T-helper 22 cell (primary cell): Measurements from ENCODE around the gene PPM1E.

Source experiments
- DNase-seq: peaks from one replicate; pipeline ENCODE4 v3.0.0-alpha.2; 2020; ENCODE audit warnings: low read depth

PPM1E gene

GRCh38 chr17:58996968-58997367 is 241.3 kb downstream of the PPM1E start:
- DNase-seq = no peak

- no peak for DNase-seq
These were observed 242.3 kb downstream of the PPM1E start for GRCh38 chr17:58997756-58998553.

- DNase-seq = no peak
These were observed 243.2 kb downstream of the PPM1E start for GRCh38 chr17:58998871-58999270.

DNA sequence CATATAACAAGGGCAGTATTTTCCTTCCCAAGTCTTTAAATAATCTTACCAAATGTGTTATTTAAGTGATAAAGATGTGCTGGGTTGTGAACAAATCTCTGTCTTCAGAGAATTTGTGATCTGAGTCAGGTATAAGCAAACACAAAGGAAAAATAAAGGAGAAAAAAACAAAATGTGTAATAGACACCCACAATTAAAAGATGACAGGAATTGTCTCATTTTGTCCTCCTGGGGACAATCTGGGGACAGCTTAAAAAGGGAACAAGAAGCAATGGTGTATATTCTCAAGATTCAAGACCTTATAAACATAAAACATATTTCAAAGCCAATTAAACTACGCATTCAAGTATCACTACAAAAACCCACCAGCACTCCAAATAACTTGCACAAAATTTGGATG is 243.8 kb downstream of the PPM1E start:
- no peak for DNase-seq

DNA sequence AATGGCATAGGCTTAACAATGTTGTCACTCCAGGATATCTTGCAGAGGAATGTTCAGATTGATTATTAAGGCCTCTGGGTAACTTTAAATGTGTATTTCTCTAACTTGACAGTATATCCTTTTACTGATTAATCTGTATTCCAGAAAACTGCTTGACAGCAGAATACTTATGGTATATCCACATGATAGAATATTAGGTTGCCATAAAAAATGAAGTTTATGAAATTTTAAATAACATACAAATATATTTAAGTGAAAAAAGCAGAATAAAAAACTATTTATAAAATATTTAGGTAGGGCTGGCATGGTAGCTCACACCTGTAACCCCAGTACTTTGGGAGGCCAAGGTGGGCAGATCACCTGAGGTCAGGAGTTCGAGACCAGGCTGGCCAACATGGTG is 244.4 kb downstream of the PPM1E start:
- DNase-seq = no peak

DNA sequence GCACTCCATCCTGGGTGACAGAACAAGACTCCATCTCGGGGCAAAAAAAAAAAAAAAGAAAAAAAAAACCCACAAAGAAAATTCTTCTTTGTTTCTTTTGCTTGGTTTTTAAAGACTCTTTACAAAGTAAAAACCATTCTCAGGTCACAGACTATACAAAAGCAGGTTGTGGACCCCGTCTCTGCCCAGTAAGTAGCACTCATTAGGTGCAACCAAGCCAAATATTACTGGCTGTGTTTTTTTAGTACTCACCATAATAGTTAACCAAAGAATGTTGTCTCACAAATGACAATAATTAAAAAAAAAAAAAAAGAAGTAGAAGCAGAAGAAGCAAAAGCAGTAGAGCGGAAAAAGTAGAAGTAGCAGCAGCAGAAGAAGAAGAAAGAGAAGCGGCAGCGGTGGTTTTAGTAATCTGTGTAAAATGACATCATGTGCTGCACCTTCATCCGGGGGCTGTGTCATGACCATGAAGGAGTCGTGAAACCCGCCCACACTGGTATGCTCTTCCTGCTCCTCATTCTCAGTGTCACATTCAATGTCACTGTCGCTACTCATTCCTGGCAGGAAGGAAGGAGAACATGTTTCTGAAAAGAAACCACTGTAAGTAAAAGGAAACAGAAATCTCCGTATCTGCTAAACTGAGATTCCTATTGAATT is 245.6 kb downstream of the PPM1E start:
- peak; percentile 51 for DNase-seq

- no peak for DNase-seq
These were observed 246.5 kb downstream of the PPM1E start for GRCh38 chr17:59002126-59002525.

DNA sequence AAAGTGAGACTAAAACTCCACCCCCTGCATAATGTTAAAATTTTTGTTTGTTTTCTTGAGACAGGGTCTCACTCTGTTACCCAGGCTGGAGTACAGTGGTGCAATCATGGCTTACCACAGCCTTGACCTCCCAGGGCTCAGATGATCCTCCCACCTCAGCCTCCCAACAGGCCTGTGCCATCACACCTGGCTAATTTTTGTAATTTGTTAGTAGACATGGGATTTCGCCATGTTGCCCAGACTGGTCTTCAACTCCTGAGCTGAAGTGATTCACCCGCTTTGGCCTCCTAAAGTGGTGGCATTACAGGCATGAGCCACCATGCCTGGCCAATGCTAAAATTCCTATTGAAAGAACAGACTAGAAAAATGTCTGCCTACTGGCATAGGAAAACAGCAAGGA is 247.2 kb downstream of the PPM1E start:
- DNase-seq = no peak

DNA sequence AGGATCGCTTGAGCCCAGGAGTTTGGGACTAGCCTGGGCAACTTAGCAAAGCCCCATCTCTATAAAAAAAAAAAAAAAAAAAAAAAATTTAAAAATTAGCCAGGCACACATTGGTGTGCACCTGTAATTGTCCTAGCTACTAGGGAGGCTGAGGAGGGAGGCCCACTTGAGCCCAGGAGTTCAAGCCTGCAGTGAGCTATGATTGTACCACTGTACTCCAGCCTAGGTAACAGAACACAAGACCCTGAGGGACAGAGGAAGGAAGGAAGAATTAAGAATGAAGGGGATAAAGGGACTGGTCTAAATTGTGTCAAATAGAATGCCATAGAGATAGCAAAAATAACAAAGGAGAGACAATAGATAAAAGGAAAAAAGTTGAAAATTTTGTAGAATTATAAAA is 248.2 kb downstream of the PPM1E start:
- DNase-seq = no peak

- peak; percentile 31 for DNase-seq
These were observed 248.9 kb downstream of the PPM1E start for GRCh38 chr17:59004338-59005111.

GRCh38 chr17:59007995-59008394 is 252.3 kb downstream of the PPM1E start:
- no peak for DNase-seq

DNA sequence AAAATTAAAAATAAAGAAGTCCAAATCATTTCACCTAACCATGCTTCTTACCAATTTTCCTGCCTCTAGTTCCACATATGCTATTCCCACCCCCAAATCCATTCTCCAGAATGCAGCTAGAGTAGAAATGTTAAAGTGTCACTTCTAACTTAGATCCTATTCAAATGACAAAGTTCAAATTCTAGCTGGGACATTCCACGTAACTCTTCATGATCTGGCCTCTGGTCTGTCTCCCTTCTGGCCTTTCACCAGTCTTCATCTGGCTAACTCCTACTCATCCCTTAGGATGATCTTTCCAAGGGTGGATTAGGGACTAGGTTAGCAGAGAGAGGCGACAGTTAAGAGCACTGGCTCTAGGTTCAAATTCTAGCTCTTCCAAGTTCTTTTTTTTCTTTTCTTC is 253.1 kb downstream of the PPM1E start:
- DNase-seq = no peak

- DNase-seq = no peak
These were observed 254.4 kb downstream of the PPM1E start for GRCh38 chr17:59010026-59010425.

GRCh38 chr17:59011975-59012374 is 256.3 kb downstream of the PPM1E start:
- DNase-seq = no peak

- DNase-seq = no peak
These were observed 262.4 kb downstream of the PPM1E start for GRCh38 chr17:59018019-59018418.

DNA sequence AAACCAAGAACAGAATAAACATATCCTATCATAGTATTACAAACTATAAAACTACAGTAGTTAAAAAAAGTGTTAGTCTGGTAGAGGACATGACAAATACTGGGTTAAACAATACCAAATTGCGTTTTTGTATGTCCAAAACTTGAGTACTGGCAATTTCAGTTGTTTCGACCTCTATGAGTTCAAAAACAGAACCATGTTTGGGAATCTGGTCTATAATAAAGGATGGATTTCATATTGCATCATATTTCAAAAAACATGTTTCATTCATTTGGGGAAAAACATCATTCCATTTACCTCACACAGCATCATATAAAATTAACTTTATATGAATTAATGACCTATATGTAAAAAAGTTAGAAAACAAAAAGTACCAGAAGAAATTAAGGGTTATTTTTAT is 269.3 kb downstream of the PPM1E start:
- DNase-seq = no peak

- DNase-seq = no peak
These were observed 270.7 kb downstream of the PPM1E start for GRCh38 chr17:59026176-59026939.

- no peak for DNase-seq
These were observed 272.1 kb downstream of the PPM1E start for GRCh38 chr17:59027750-59028149.

GRCh38 chr17:59028328-59028727 is 272.7 kb downstream of the PPM1E start:
- no peak for DNase-seq

DNA sequence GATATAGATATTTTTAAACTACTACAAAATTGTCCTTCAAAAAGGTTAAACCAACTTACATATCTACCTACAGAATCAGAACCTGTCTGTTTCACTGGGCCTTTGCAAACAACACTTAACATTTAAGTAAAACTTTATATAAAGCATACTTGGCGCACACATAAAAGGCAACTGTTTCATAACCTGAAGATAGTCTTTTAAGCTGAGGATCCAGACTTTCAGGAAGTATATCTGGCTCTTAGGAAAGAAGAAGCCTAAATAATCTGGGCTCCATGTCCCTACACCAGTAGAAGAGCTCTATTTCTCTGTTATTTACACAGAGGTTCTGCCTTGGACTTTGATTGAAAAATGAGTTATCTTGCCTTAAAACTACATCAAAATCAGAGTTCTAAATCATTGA is 275.2 kb downstream of the PPM1E start:
- no peak for DNase-seq
